Lower leg skin (tissue), 3 donors: Measurements from ENCODE around the gene WIPF1.

ENCODE experiments used
- CTCF ChIP-seq, 3 donors: fragments of 450-650 bp; IDR thresholded peaks; one replicate each; pipeline ENCODE4 v1.5.1; 2016; ENCODE audit warnings: antibody characterized with exemption in 3 of 3, mild to moderate bottlenecking in 3 of 3, moderate library complexity in 2 of 3
- POLR2A ChIP-seq, 2 donors: fragments of 450-650 bp; IDR thresholded peaks; one replicate each; pipeline ENCODE4 v1.6.1; 2016 to 2017; ENCODE audit warnings: antibody characterized with exemption in 2 of 2, mild to moderate bottlenecking in 1 of 2, moderate library complexity in 1 of 2

DNA sequence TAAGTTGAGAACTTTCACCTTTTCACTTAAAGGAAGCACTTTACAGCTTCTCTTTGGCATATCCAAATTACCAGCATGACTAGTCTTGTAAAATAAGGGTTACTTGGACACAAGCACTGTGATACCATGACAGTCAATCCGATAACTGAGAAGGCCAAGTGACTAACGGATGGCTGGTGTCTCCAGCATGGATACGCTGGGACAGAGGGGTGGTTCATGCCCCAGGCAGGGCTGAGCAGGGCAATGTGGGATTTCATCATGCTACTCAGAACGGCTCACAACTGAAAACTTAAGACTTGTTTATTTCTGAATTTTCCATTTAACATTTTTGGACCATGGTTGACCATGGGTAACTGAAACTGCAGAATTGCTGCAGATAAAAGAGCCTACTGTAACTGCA is 67.7 kb downstream of the WIPF1 start:
- no peak for TF ChIP-seq CTCF (IDR thresholded peaks at IDR 0.05)
- TF ChIP-seq POLR2A (IDR thresholded peaks at IDR 0.05): no peak
